Endothelial cell of umbilical vein (primary cell): ENCODE data around the gene ULBP2. TPM values are rescaled to one million over a fixed set of nuclear protein-coding genes. Genes with fewer than 3 reads are reported as not detected.

Experiments
- BruUV-seq: library from RNA; stranded (reverse); fragments of 400-500 nt; replicated peaks from 2 replicates; lab custom pipeline; 2021; lab: Mats Ljungman, UMichigan
- CTCF ChIA-PET: fragments of 300-600, 350-600 bp; sonication (Branson Sonifier 250); formaldehyde crosslinking; loops from one replicate; lab custom pipeline; 2021; ENCODE audit warnings: antibody characterized with exemption, inconsistent platforms; lab: Charles Lee
- POLR2A ChIA-PET: fragments of 300-600, 350-600 bp; sonication (Branson Sonifier 250); formaldehyde crosslinking; loops from one replicate; lab custom pipeline; 2021; ENCODE audit warnings: antibody characterized with exemption, inconsistent platforms; lab: Charles Lee
- DNase-seq: peaks from one replicate; pipeline ENCODE4 v3.0.0-alpha.2; 2011; ENCODE audit warnings: low read depth, low spot score
- FAIRE-seq: peaks from 2 replicates; lab custom pipeline; 2011; peaks lifted over from hg19 to GRCh38; lab: Jason Lieb, UNC
- H2AFZ ChIP-seq: 2 replicates; pipeline ENCODE4 v1.6.0; 2012; ENCODE audit warnings: low read depth, low read length, control low read depth, inconsistent platforms
- H3K27ac ChIP-seq: 2 replicates; pipeline ENCODE4 v1.5.1; 2011; ENCODE audit warnings: low read depth, mild to moderate bottlenecking, control low read depth, low read length, moderate library complexity; ENCODE audit not compliant: insufficient read depth
- H3K27me3 ChIP-seq, 2 experiments: 2 replicates each; pipeline versions ENCODE4 v1.6.0 to v1.6.1; 2011; ENCODE audit warnings: low read length in 2 of 2, mixed read lengths in 1 of 2; ENCODE audit not compliant: control insufficient read depth in 2 of 2, insufficient read depth in 2 of 2
- H3K36me3 ChIP-seq, 2 experiments: 2 replicates in 1 of 2; 3 replicates in 1 of 2; pipeline ENCODE4 v1.5.1; 2011; ENCODE audit warnings: low read length in 2 of 2, mild to moderate bottlenecking in 1 of 2, moderate library complexity in 1 of 2; ENCODE audit not compliant: control insufficient read depth in 2 of 2, insufficient read depth in 2 of 2; ENCODE audit errors: extremely low read depth in 1 of 2
- H3K4me1 ChIP-seq: 3 replicates; pipeline ENCODE4 v1.5.1; 2011; ENCODE audit warnings: mild to moderate bottlenecking, low read length; ENCODE audit not compliant: control insufficient read depth, insufficient read depth; ENCODE audit errors: extremely low read depth
- H3K4me2 ChIP-seq: 2 replicates; pipeline ENCODE4 v1.6.1; 2011; ENCODE audit warnings: low read length, control low read depth, mixed read lengths; ENCODE audit not compliant: insufficient read depth
- H3K4me3 ChIP-seq, 3 experiments: fragments of 200-600 bp in 1 of 3; sonication (generic), shearing (Covaris generic) in 1 of 3; replicated peaks in 1 of 3; 2 replicates each; pipeline ENCODE4 v1.5.1; 2011 to 2016; ENCODE audit warnings: control low read depth in 3 of 3, low read length in 3 of 3, mild to moderate bottlenecking in 2 of 3, inconsistent platforms in 1 of 3, low read depth in 1 of 3, moderate library complexity in 1 of 3; ENCODE audit not compliant: insufficient read depth in 1 of 3
- H3K79me2 ChIP-seq: 2 replicates; pipeline ENCODE4 v1.6.0; 2012; ENCODE audit warnings: low read length, inconsistent platforms; ENCODE audit not compliant: control insufficient read depth, insufficient read depth
- H3K9ac ChIP-seq: replicated peaks from 2 replicates; pipeline ENCODE3; 2011; ENCODE audit warnings: low read length, control low read depth; ENCODE audit not compliant: insufficient read depth; ENCODE audit errors: extremely low read depth
- H3K9me1 ChIP-seq: replicated peaks from 3 replicates; pipeline ENCODE4 v1.6.0; 2011; ENCODE audit warnings: mild to moderate bottlenecking, low read length; ENCODE audit not compliant: control insufficient read depth, insufficient read depth; ENCODE audit errors: extremely low read depth
- H3K9me3 ChIP-seq: replicated peaks from 2 replicates; pipeline ENCODE4 v1.5.1; 2012; ENCODE audit warnings: low read length, inconsistent platforms; ENCODE audit not compliant: control insufficient read depth, insufficient read depth
- H4K20me1 ChIP-seq: replicated peaks from 2 replicates; pipeline ENCODE3; 2011; ENCODE audit warnings: mild to moderate bottlenecking, low read length; ENCODE audit not compliant: control insufficient read depth, insufficient read depth; ENCODE audit errors: extremely low read depth
- CTCF ChIP-seq, 2 donors: IDR thresholded peaks; 1 replicate in 1 of 2; 2 replicates in 1 of 2; pipeline ENCODE4 v1.5.1; 2011; ENCODE audit warnings: low read length in 2 of 2, mild to moderate bottlenecking in 2 of 2, moderate library complexity in 2 of 2, control low read depth in 1 of 2, inconsistent platforms in 1 of 2, low read depth in 1 of 2; ENCODE audit not compliant: insufficient read depth in 1 of 2; ENCODE audit errors: extremely low read depth in 1 of 2
- EZH2 ChIP-seq: IDR thresholded peaks from 2 replicates; pipeline ENCODE4 v1.6.1; 2012; ENCODE audit warnings: borderline replicate concordance, low read depth, mild to moderate bottlenecking, moderate library complexity, low read length, inconsistent platforms; ENCODE audit not compliant: severe bottlenecking
- JUN ChIP-seq: IDR thresholded peaks from 2 replicates; pipeline ENCODE4 v1.6.1; 2011; ENCODE audit warnings: borderline replicate concordance, low read depth; ENCODE audit not compliant: insufficient read length, insufficient read depth
- MAX ChIP-seq: IDR thresholded peaks from 2 replicates; pipeline ENCODE4 v1.6.1; 2011; ENCODE audit not compliant: insufficient read depth, insufficient read length
- MYC ChIP-seq: IDR thresholded peaks from one replicate; pipeline ENCODE4 v1.6.1; 2011; ENCODE audit warnings: mild to moderate bottlenecking, low read depth, low read length
- POLR2AphosphoS5 ChIP-seq: IDR thresholded peaks from 2 replicates; pipeline ENCODE4 v1.6.1; 2012; ENCODE audit warnings: low read depth, mild to moderate bottlenecking, control low read depth, low read length, moderate library complexity; ENCODE audit not compliant: insufficient read depth
- dilution Hi-C: fragments of 300-500 bp; cut with MboI; formaldehyde crosslinking; loops from one replicate; pipeline ENCODE4 v1.15.0; 2019; ENCODE audit warnings: low sequenced_read_pairs; ENCODE audit not compliant: extremely low pct_ligation_motif_present
- intact Hi-C: fragments of 100-400 bp; cut with micrococcal nuclease; formaldehyde crosslinking; loops from one replicate; pipeline ENCODE4 v1.10.0; 2022
- polyA plus RNA-seq, 4 experiments: library from polyadenylated mRNA; depleted of rRNA in 3 of 4; stranded (reverse) in 3 of 4; unstranded in 1 of 4; fragments of >200 nt; gene quantifications; 2 replicates each; pipeline versions ENCODE4 v1.2.1 to v1.2.3, GENCODE V29; 2011 to 2012; ENCODE audit warnings: missing spikeins in 1 of 4
- total RNA-seq: library from RNA; stranded (reverse); gene quantifications from 2 replicates; pipeline ENCODE4 v1.2.3, GENCODE V29; 2021

ULBP2 gene
- total and polyA plus RNA-seq, 2 donors (not counting 3 experiments of a cell fraction or from before 2014, with no cell fraction given): 7.0 to 22.8 TPM

GRCh38 chr6:149924933-149925252 lies 16.9 kb upstream of the ULBP2 start:
- intact Hi-C loops: loop anchor here (5.0 to 10.0 kb wide), 2 partner anchors 358 to 900 kb away; partner anchors contain the start of gene GINM1
- Histone ChIP-seq H4K20me1 (no peaks in the 10 kb centered on the region), H3K4me3 (no peak overlapping the region), H3K9ac (no peak overlapping the region), H3K36me3 (no peaks in the 10 kb centered on the region), H3K27me3 (peaks cover 20 to 23% of the 10 kb centered on the region in 2 experiments), H3K27ac (no peak overlapping the region), H3K4me1 (peaks cover 4% of the 10 kb centered on the region), H3K4me2 (no peak overlapping the region), H2AFZ (peak overlapping the region; percentile 92), H3K9me1 (no peaks in the 10 kb centered on the region), H3K9me3 (no peaks in the 10 kb centered on the region), H3K79me2 (no peaks in the 10 kb centered on the region)
- BruUV-seq: no TSS peak
- dilution Hi-C loops: no loop called here
- DNase-seq (no peak), FAIRE-seq (no peak)
- CTCF ChIA-PET: interaction anchor here (1.0 to 2.5 kb wide), 7 partner anchors 16 to 379 kb away, joined by 3 to 30 read pairs (median 5); partner anchors contain the start of gene PPIL4
- TF ChIP-seq POLR2AphosphoS5: no peak
- TF ChIP-seq EZH2: no peak
- TF ChIP-seq JUN: no peak
- no peak for TF ChIP-seq CTCF (IDR thresholded peaks at IDR 0.05; ENCODE audit: extremely low read depth in 1 of 2, insufficient read depth in 1 of 2, low read depth in 1 of 2, low read length in 2 of 2)
- no peak for TF ChIP-seq MYC
- TF ChIP-seq MAX: no peak
- POLR2A ChIA-PET: no interaction called here
